ENCODE data around the gene PCSK4. TPM values are rescaled to one million over a fixed set of nuclear protein-coding genes. Genes with fewer than 3 reads are reported as not detected.
"Not testable (repeated sequence)": the region's sequence is repeated elsewhere in the genome, so short reads cannot be mapped to it uniquely, and the experiment has no call there.

The PCSK4 gene
- total RNA-seq, 1 donor from 2014 or later = 1.6 TPM

- Histone ChIP-seq H3K27me3 (ENCODE audit: control insufficient read depth, insufficient read depth, low read length) (peaks cover 14% of the 10 kb centered on the region), H3K36me3 (ENCODE audit: control insufficient read depth, insufficient read depth, low read length) (no peaks in the 10 kb centered on the region), H3K4me3 (ENCODE audit: low read depth, low read length) (no peak overlapping the region)
- DNase-seq (ENCODE audit: low read depth) = no peak
- no peak for TF ChIP-seq CTCF (IDR thresholded peaks at IDR 0.05; ENCODE audit: insufficient read depth, low read length, poor library complexity, severe bottlenecking)
Observed at GRCh38 chr19:1532003-1532402, 41.9 kb upstream of the PCSK4 start.

DNA sequence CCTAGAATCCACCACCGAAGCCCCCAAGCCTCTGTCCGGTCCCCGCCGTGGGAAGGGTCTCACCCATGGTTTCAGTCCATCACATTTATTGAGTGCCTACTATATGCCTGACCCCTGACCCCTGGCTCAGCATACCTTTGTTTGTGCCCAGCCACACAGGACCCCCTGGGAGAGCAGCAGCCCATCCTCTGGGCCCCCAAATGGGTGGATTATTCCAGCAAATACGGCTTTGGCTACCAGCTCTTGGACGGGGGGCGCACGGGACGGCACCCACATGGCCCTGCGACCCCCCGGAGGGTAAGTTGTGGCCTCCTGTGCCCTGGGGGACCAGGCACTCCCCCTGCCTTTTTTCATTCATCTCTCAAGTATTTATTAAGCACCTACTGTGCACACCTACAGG lies 41.4 kb upstream of the PCSK4 start:
- no peak for TF ChIP-seq CTCF (IDR thresholded peaks at IDR 0.05; ENCODE audit: insufficient read depth, low read length, poor library complexity, severe bottlenecking)
- no peaks in the 10 kb centered on the region for H3K36me3 ChIP-seq (ENCODE audit: control insufficient read depth, insufficient read depth, low read length)
- H3K27me3 ChIP-seq (ENCODE audit: control insufficient read depth, insufficient read depth, low read length) = peaks cover 14% of the 10 kb centered on the region
- no peak for DNase-seq (ENCODE audit: low read depth)
- H3K4me3 ChIP-seq (ENCODE audit: low read depth, low read length) = no peak overlapping the region

DNA sequence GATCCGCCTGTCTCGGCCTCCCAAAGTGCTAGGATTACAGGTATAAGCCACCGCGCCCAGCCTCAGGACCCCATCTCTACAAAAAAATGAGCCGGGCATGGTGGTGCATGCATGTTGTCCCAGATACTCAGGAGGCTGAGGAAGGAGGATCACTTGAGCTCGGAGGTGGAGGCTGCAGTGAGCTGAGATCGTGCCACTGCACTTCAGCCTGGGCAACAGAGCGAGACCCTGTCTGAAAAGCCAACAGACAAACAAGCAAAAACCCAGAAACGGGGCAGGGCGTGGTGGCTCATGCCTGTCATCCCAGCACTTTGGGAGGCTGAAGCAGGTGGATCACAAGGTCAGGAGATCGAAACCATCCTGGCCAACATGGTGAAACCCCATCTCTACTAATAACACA lies 40.7 kb upstream of the PCSK4 start:
- H3K4me3 ChIP-seq (ENCODE audit: low read depth, low read length); H3K36me3 ChIP-seq (ENCODE audit: control insufficient read depth, insufficient read depth, low read length); DNase-seq (ENCODE audit: low read depth): not testable (repeated sequence)
- peaks cover 18% of the 10 kb centered on the region for H3K27me3 ChIP-seq (ENCODE audit: control insufficient read depth, insufficient read depth, low read length)

GRCh38 chr19:1529430-1529816 lies 39.3 kb upstream of the PCSK4 start:
- no peak for DNase-seq (ENCODE audit: low read depth)
- Histone ChIP-seq H3K27me3 (ENCODE audit: control insufficient read depth, insufficient read depth, low read length) (peaks cover 32% of the 10 kb centered on the region), H3K36me3 (ENCODE audit: control insufficient read depth, insufficient read depth, low read length) (no peaks in the 10 kb centered on the region), H3K4me3 (ENCODE audit: low read depth, low read length) (no peak overlapping the region)
- no peak for TF ChIP-seq CTCF (IDR thresholded peaks at IDR 0.05; ENCODE audit: insufficient read depth, low read length, poor library complexity, severe bottlenecking)

DNA sequence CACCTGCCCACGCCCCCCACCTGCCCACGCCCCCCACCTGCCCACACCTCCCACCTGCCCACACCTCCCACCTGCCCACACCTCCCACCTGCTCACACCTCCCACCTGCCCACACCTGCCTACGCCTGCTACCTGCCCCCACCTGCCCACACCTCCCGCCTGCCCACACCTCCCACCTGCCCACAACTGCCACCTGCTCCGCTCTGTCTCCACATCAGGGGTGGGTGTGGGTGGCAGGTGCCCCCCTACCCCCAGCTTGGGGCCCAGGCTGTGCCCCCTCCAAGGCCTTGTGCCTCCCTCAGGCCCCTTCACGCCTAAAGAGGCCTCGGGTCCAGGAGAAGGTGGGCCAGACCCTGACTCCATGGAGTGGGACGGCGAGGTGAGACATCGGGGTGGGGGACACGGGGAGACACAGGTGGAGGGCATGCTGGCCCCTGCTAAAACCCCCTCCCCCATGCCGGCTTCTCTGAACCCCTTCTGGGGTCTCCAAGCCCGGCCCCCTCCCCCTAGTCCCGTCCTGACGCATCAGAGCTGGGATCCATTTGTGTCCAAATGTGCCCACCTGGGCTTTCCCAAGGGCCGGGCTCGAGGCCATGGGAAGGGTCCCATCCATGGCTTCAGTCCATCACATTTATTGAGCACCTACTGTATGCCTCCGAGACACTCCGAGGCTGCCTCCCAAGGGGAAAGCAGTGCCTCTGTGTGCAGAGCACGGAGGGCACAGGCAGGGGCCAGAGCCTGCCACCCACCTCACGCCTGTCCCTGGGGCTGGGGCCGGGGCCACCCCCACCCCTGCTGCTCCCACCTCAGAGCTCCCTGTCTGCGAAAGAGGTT lies 38.7 kb upstream of the PCSK4 start:
- Histone ChIP-seq H3K4me3 (ENCODE audit: low read depth, low read length) (no peak overlapping the region), H3K36me3 (ENCODE audit: control insufficient read depth, insufficient read depth, low read length) (no peaks in the 10 kb centered on the region), H3K27me3 (ENCODE audit: control insufficient read depth, insufficient read depth, low read length) (peaks cover 35% of the 10 kb centered on the region)
- no peak for TF ChIP-seq CTCF (IDR thresholded peaks at IDR 0.05; ENCODE audit: insufficient read depth, low read length, poor library complexity, severe bottlenecking)
- no peak for DNase-seq (ENCODE audit: low read depth)

GRCh38 chr19:1527650-1528309 lies 37.6 kb upstream of the PCSK4 start:
- Histone ChIP-seq H3K36me3 (ENCODE audit: control insufficient read depth, insufficient read depth, low read length) (no peaks in the 10 kb centered on the region), H3K27me3 (ENCODE audit: control insufficient read depth, insufficient read depth, low read length) (peaks cover 41% of the 10 kb centered on the region), H3K4me3 (ENCODE audit: low read depth, low read length) (no peak overlapping the region)
- no peak for DNase-seq (ENCODE audit: low read depth)
- TF ChIP-seq CTCF (IDR thresholded peaks at IDR 0.05; ENCODE audit: insufficient read depth, low read length, poor library complexity, severe bottlenecking) = no peak

Data from kidney epithelial cell (primary cell).